ENCODE results near the gene ARHGEF10L. TPM values are rescaled to one million over a fixed set of nuclear protein-coding genes. Genes with fewer than 3 reads are reported as not detected.

The ARHGEF10L gene
- total and polyA plus RNA-seq, 4 experiments from 2014 or later, result 0.47 to 0.78 TPM; not detected in 2

DNA sequence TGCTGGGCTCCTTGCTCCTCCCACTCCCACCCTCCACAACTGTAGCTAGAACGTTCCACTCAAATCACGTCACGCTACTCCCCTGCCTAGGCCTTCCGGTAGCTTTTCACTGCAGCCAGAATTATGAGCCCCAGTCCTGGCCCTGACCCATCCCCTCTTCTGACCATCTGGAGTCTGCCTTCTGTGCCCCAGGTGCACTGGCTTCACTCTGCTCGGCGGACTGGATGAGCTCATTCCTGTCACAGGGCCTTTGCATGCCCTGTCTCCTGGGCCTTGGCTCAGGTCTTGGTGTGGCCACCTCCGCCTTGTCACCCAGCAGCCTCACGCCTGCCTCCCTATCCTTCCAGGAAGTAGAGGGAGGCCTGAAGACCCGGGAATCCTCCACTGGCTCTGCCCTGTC is 153.1 kb downstream of the ARHGEF10L start:
- no peaks in the 10 kb centered on the region for H3K27me3 ChIP-seq (ENCODE audit: insufficient read depth, low read length)
- DNase-seq, result no peak
- intact Hi-C loops (cut with micrococcal nuclease), result no loop called here
- no peaks in the 10 kb centered on the region for H3K36me3 ChIP-seq (ENCODE audit: insufficient read depth, low read length)
- no peaks in the 10 kb centered on the region for H3K9me3 ChIP-seq (ENCODE audit: control insufficient read depth in 1 of 2, low read length in 2 of 2)
- ChIA-PET CTCF (ENCODE audit: partially characterized antibody) (no interaction called here), POLR2A (ENCODE audit: partially characterized antibody) (no interaction called here)
- Mint-ChIP-seq H3K4me3 (no peak overlapping the region), H3K4me1 (no peaks in the 10 kb centered on the region), H3K27me3 (peaks cover 3 to 5% of the 10 kb centered on the region in 2 donors), H3K9me3 (peaks cover 0 to 3% (median 0%) of the 10 kb centered on the region in 8 donors), H3K36me3 (no peaks in the 10 kb centered on the region), H3K27ac (peak overlapping the region in 1 of 7 donors; percentile 43)
- H3K4me3 ChIP-seq (ENCODE audit: low read length in 2 of 2), result no peak overlapping the region
- H3K4me1 ChIP-seq (ENCODE audit: insufficient read depth, low read length), result no peaks in the 10 kb centered on the region
- H3K27ac ChIP-seq (ENCODE audit: low read depth, low read length), result no peak overlapping the region

DNA sequence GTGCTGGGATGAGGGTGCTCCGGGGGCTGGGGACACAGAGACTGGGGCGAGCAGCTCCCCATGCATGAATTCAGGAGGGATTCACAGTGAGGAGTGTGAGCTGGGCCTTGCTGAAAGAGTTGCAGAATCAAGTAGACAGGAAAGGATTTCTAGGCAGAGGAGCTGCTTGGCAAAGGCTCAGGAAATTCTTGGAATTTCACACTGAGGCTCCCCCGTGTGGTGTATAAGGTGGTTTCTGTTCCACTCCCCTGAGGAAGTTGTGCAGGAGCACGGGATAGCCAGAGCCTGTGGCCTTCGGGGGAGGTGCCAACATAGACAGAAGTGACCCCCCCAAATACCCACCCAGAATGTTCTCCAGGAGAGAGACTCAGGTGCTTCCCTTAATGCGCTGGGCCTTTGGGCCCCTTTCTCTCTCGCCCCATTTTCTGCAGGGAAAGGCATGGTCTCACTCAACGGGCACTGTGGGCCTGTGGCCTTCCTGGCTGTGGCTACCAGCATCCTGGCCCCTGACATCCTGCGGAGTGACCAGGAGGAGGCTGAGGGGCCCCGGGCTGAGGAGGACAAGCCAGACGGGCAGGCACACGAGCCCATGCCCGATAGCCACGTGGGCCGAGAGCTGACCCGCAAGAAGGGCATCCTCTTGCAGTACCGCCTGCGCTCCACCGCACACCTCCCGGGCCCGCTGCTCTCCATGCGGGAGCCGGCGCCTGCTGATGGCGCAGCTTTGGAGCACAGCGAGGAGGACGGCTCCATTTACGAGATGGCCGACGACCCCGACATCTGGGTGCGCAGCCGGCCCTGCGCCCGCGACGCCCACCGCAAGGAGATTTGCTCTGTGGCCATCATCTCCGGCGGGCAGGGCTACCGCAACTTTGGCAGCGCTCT is 157.2 kb downstream of the ARHGEF10L start:
- intact Hi-C loops (cut with micrococcal nuclease), result no loop called here
- DNase-seq, result no peak
- Histone ChIP-seq H3K27ac (ENCODE audit: low read depth, low read length) (no peak overlapping the region), H3K4me1 (ENCODE audit: insufficient read depth, low read length) (no peaks in the 10 kb centered on the region), H3K36me3 (ENCODE audit: insufficient read depth, low read length) (no peaks in the 10 kb centered on the region), H3K4me3 (ENCODE audit: low read length in 2 of 2) (no peak overlapping the region), H3K27me3 (ENCODE audit: insufficient read depth, low read length) (no peaks in the 10 kb centered on the region), H3K9me3 (ENCODE audit: control insufficient read depth in 1 of 2, low read length in 2 of 2) (no peaks in the 10 kb centered on the region)
- Mint-ChIP-seq H3K36me3 (no peaks in the 10 kb centered on the region), H3K9me3 (peaks cover 0 to 2% (median 0%) of the 10 kb centered on the region in 8 donors), H3K27me3 (peaks cover 7 to 9% of the 10 kb centered on the region in 2 donors), H3K4me1 (peaks cover 0 to 1% (median 0%) of the 10 kb centered on the region in 4 donors), H3K27ac (no peak overlapping the region), H3K4me3 (no peak overlapping the region)
- ChIA-PET CTCF (ENCODE audit: partially characterized antibody) (no interaction called here), POLR2A (ENCODE audit: partially characterized antibody) (no interaction called here)

DNA sequence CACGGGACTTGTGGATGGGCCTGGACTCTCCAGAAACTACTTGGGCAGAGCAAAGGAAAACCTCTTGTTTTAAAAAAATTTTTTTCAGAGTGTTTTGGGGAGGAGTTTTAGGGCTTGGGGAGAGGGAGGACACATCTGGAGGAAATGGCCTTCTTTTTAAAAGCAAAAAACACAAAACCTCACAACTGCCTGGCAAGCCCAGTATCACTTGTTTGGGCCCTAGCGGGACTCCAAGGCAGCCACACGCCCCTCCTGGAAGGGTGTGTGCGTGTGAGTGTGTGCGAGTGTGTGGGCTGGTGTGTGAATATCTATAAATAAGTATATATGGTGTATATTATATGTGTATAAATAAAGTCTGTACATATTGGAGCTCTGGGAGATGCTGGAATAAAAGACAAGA is 158.0 kb downstream of the ARHGEF10L start:
- intact Hi-C loops (cut with micrococcal nuclease), result no loop called here
- no peak for DNase-seq
- no peaks in the 10 kb centered on the region for H3K9me3 ChIP-seq (ENCODE audit: control insufficient read depth in 1 of 2, low read length in 2 of 2)
- H3K27me3 ChIP-seq (ENCODE audit: insufficient read depth, low read length), result no peaks in the 10 kb centered on the region
- H3K4me1 Mint-ChIP-seq, result peaks cover 0 to 1% (median 0%) of the 10 kb centered on the region in 4 donors
- H3K27ac Mint-ChIP-seq, result no peak overlapping the region
- no peak overlapping the region for H3K27ac ChIP-seq (ENCODE audit: low read depth, low read length)
- H3K4me3 Mint-ChIP-seq, result no peak overlapping the region
- CTCF ChIA-PET (ENCODE audit: partially characterized antibody), result no interaction called here
- H3K4me3 ChIP-seq (ENCODE audit: low read length in 2 of 2), result no peak overlapping the region
- peaks cover 7 to 9% of the 10 kb centered on the region in 2 donors for H3K27me3 Mint-ChIP-seq
- H3K9me3 Mint-ChIP-seq, result peaks cover 0 to 2% (median 0%) of the 10 kb centered on the region in 8 donors
- POLR2A ChIA-PET (ENCODE audit: partially characterized antibody), result no interaction called here
- H3K4me1 ChIP-seq (ENCODE audit: insufficient read depth, low read length), result no peaks in the 10 kb centered on the region
- no peaks in the 10 kb centered on the region for H3K36me3 Mint-ChIP-seq
- no peaks in the 10 kb centered on the region for H3K36me3 ChIP-seq (ENCODE audit: insufficient read depth, low read length)

DNA sequence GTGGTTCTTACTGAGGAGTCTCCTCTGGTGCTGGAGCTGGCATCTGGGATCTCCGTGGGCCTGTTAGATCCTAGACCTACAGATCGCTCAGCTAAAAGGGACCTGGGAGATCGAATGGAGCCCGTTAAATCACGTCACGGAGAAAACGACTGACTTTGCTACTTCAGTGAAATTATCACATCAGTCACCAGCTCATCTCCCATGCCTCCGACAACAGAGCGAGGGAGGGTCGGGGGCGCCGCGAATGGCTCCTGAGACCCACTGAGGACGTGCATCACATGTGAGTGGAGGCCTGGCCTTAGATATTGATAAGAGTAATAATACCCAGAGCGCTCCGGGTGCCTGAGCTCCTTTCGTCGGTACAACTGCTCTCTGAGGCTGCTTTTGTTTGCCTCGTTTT is 160.1 kb downstream of the ARHGEF10L start:
- H3K4me3 Mint-ChIP-seq, result no peak overlapping the region
- ChIA-PET POLR2A (ENCODE audit: partially characterized antibody) (no interaction called here), CTCF (ENCODE audit: partially characterized antibody) (no interaction called here)
- no peak for DNase-seq
- Histone ChIP-seq H3K4me3 (ENCODE audit: low read length in 2 of 2) (no peak overlapping the region), H3K4me1 (ENCODE audit: insufficient read depth, low read length) (no peaks in the 10 kb centered on the region), H3K27me3 (ENCODE audit: insufficient read depth, low read length) (no peaks in the 10 kb centered on the region), H3K36me3 (ENCODE audit: insufficient read depth, low read length) (no peaks in the 10 kb centered on the region), H3K27ac (ENCODE audit: low read depth, low read length) (no peak overlapping the region), H3K9me3 (ENCODE audit: control insufficient read depth in 1 of 2, low read length in 2 of 2) (no peaks in the 10 kb centered on the region)
- H3K27me3 Mint-ChIP-seq, result peaks cover 2 to 7% of the 10 kb centered on the region in 2 donors
- no peak overlapping the region for H3K27ac Mint-ChIP-seq
- H3K9me3 Mint-ChIP-seq, result peaks cover 0 to 2% (median 0%) of the 10 kb centered on the region in 8 donors
- peaks cover 0 to 1% (median 0%) of the 10 kb centered on the region in 4 donors for H3K4me1 Mint-ChIP-seq
- H3K36me3 Mint-ChIP-seq, result no peaks in the 10 kb centered on the region
- intact Hi-C loops (cut with micrococcal nuclease), result no loop called here

DNA sequence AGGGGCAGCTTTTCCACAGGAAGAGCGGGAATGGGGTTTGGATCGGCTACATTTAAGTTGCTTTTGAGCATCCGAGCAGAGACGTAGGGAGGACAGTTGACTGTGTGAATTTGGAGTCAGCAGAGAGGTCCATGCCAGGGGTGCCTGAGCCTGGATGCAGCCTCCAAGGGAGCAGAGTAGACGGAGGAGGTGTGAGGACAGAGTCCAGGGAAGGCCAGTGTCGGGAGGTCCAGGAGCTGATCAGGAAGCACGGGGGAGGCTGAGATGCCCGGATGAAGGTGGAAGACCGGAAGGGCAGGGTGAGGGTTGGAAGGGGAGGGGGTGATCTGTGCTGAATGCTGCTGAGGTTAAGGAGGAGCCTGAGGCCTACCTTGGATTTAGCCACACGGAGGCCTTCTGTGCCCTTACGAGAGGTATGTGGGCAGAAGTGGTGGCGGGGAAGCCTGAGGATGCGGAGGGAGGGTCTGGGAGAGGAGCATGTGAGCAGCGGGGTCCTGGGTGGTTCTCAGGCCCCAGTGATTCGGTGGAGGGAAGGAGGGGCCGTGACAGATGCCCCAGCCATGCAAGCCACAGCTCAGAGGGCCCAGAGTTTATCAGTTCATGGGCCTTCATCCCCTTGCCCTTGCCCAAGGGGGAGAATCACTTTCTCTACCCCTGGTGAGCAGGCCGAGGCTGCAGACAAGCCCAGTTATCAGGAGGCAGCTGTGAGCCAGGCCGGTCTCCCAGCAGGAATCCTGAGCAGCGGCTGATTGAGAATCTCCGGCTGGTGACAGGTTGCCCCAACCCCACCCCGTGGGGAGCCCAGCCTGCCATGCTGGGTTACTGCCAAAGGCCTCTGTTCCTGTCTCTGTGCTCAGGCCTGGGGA is 161.7 kb downstream of the ARHGEF10L start:
- H3K36me3 ChIP-seq (ENCODE audit: insufficient read depth, low read length), result no peaks in the 10 kb centered on the region
- POLR2A ChIA-PET (ENCODE audit: partially characterized antibody), result no interaction called here
- no peak overlapping the region for H3K27ac Mint-ChIP-seq
- no peak overlapping the region for H3K4me3 Mint-ChIP-seq
- H3K27me3 Mint-ChIP-seq, result peaks cover 4 to 7% of the 10 kb centered on the region in 2 donors
- no peaks in the 10 kb centered on the region for H3K4me1 ChIP-seq (ENCODE audit: insufficient read depth, low read length)
- no peaks in the 10 kb centered on the region for H3K9me3 ChIP-seq (ENCODE audit: control insufficient read depth in 1 of 2, low read length in 2 of 2)
- H3K9me3 Mint-ChIP-seq, result peaks cover 0 to 2% (median 0%) of the 10 kb centered on the region in 8 donors
- intact Hi-C loops (cut with micrococcal nuclease), result no loop called here
- no peaks in the 10 kb centered on the region for H3K27me3 ChIP-seq (ENCODE audit: insufficient read depth, low read length)
- CTCF ChIA-PET (ENCODE audit: partially characterized antibody), result no interaction called here
- H3K4me1 Mint-ChIP-seq, result peaks cover 0 to 1% (median 0%) of the 10 kb centered on the region in 4 donors
- DNase-seq, result no peak
- H3K27ac ChIP-seq (ENCODE audit: low read depth, low read length), result no peak overlapping the region
- H3K36me3 Mint-ChIP-seq, result no peaks in the 10 kb centered on the region
- no peak overlapping the region for H3K4me3 ChIP-seq (ENCODE audit: low read length in 2 of 2)

DNA sequence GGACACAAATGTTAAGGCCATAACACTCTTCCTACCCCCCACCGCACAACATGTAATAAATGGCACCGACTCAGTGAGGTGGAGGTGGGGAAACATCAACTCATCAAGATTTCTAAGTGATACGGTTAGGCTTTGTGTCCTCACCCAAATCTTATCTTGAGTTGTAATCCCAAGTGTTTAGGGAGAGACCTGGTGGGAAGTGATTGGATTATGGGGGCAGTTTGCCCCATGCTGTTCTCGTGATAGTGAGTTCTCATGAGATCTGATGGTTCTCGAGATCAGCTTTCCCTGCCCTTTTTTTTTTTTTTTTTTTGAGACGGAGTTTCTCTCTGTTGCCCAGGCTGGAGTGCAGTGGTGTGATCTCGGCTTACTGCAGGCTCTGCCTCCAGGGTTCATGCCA is 164.7 kb downstream of the ARHGEF10L start:
- Mint-ChIP-seq H3K27me3 (peaks cover 1 to 5% of the 10 kb centered on the region in 2 donors), H3K9me3 (peaks cover 0 to 2% (median 0%) of the 10 kb centered on the region in 8 donors), H3K4me3 (no peak overlapping the region), H3K4me1 (no peaks in the 10 kb centered on the region), H3K27ac (no peak overlapping the region), H3K36me3 (no peaks in the 10 kb centered on the region)
- H3K36me3 ChIP-seq (ENCODE audit: insufficient read depth, low read length), result no peaks in the 10 kb centered on the region
- H3K4me1 ChIP-seq (ENCODE audit: insufficient read depth, low read length), result no peaks in the 10 kb centered on the region
- no peak overlapping the region for H3K4me3 ChIP-seq (ENCODE audit: low read length in 2 of 2)
- no peaks in the 10 kb centered on the region for H3K9me3 ChIP-seq (ENCODE audit: control insufficient read depth in 1 of 2, low read length in 2 of 2)
- intact Hi-C loops (cut with micrococcal nuclease), result no loop called here
- H3K27ac ChIP-seq (ENCODE audit: low read depth, low read length), result no peak overlapping the region
- DNase-seq, result no peak
- ChIA-PET POLR2A (ENCODE audit: partially characterized antibody) (no interaction called here), CTCF (ENCODE audit: partially characterized antibody) (no interaction called here)
- no peaks in the 10 kb centered on the region for H3K27me3 ChIP-seq (ENCODE audit: insufficient read depth, low read length)

DNA sequence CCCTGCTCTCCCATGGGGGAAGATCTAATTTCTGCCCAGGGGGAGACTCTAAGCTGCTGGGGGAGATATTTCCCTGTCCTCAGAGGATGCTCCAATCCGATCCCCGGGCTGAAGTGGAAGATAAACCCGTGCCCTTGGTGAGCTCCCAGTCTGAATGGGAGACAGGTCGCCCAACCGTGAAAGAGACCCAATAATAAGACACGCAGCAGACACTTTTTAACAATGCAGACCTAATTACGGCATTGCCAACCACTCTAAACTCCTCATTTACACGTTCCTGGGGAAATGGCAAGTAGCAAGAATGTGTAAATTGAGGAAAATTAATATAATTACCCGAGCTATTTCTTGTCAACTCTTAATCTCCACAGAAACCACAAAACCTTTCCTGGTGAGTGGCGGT is 166.9 kb downstream of the ARHGEF10L start:
- no peaks in the 10 kb centered on the region for H3K27me3 ChIP-seq (ENCODE audit: insufficient read depth, low read length)
- Mint-ChIP-seq H3K27ac (no peak overlapping the region), H3K36me3 (no peaks in the 10 kb centered on the region), H3K27me3 (peaks cover 2 to 5% of the 10 kb centered on the region in 2 donors), H3K4me1 (no peaks in the 10 kb centered on the region), H3K4me3 (no peak overlapping the region), H3K9me3 (peaks cover 0 to 6% (median under 1%) of the 10 kb centered on the region in 8 donors)
- H3K9me3 ChIP-seq (ENCODE audit: control insufficient read depth in 1 of 2, low read length in 2 of 2), result no peaks in the 10 kb centered on the region
- no peak for DNase-seq
- no peak overlapping the region for H3K4me3 ChIP-seq (ENCODE audit: low read length in 2 of 2)
- intact Hi-C loops (cut with micrococcal nuclease), result no loop called here
- no peaks in the 10 kb centered on the region for H3K4me1 ChIP-seq (ENCODE audit: insufficient read depth, low read length)
- ChIA-PET CTCF (ENCODE audit: partially characterized antibody) (no interaction called here), POLR2A (ENCODE audit: partially characterized antibody) (no interaction called here)
- H3K27ac ChIP-seq (ENCODE audit: low read depth, low read length), result no peak overlapping the region
- H3K36me3 ChIP-seq (ENCODE audit: insufficient read depth, low read length), result no peaks in the 10 kb centered on the region

Measured in CD4-positive, alpha-beta memory T cell (primary cell).